ENCODE measurements around the gene COL13A1.

GRCh38 chr10:69769395-69769992, 32.2 kb upstream of the COL13A1 start:
- TF ChIP-seq POLR2A (IDR thresholded peaks at IDR 0.05; ENCODE audit: low read depth, low read length): no peak
- no peak for TF ChIP-seq POLR2AphosphoS5 (IDR thresholded peaks at IDR 0.05; ENCODE audit: low read depth, low read length)
- TF ChIP-seq TAF1 (IDR thresholded peaks at IDR 0.05; ENCODE audit: low read depth, low read length): no peak
- no peak for TF ChIP-seq PAX5 (IDR thresholded peaks at IDR 0.05; ENCODE audit: insufficient read depth, low read length, severe bottlenecking)
